ENCODE data around the gene EFHC2.

GRCh38 chrX:44101281-44101680 is 242.2 kb downstream of the EFHC2 start:
- TF ChIP-seq CTCF (conservative IDR thresholded peaks at IDR 0.05 in 1 of 2, IDR thresholded peaks at IDR 0.05 in 1 of 2; ENCODE audit: low read depth in 1 of 2, low read length in 2 of 2), result no peak
- no peak for TF ChIP-seq EZH2 (IDR thresholded peaks at IDR 0.05; ENCODE audit: low read length, missing control alignments)
